Endothelial cell of umbilical vein (primary cell): ENCODE results near the gene PUS1.

Experiments used
- CTCF ChIP-seq, 2 donors: IDR thresholded peaks; 1 replicate in 1 of 2; 2 replicates in 1 of 2; pipeline ENCODE4 v1.5.1; 2011; ENCODE audit warnings: low read length in 2 of 2, mild to moderate bottlenecking in 2 of 2, moderate library complexity in 2 of 2, control low read depth in 1 of 2, inconsistent platforms in 1 of 2, low read depth in 1 of 2; ENCODE audit not compliant: insufficient read depth in 1 of 2; ENCODE audit errors: extremely low read depth in 1 of 2
- EZH2 ChIP-seq: IDR thresholded peaks from 2 replicates; pipeline ENCODE4 v1.6.1; 2012; ENCODE audit warnings: borderline replicate concordance, low read depth, mild to moderate bottlenecking, moderate library complexity, low read length, inconsistent platforms; ENCODE audit not compliant: severe bottlenecking
- MAX ChIP-seq: IDR thresholded peaks from 2 replicates; pipeline ENCODE4 v1.6.1; 2011; ENCODE audit not compliant: insufficient read depth, insufficient read length
- POLR2A ChIP-seq: IDR thresholded peaks from 2 replicates; pipeline ENCODE4 v1.6.1; 2012; ENCODE audit warnings: low read depth, mild to moderate bottlenecking, control low read depth, low read length
- POLR2AphosphoS5 ChIP-seq: IDR thresholded peaks from 2 replicates; pipeline ENCODE4 v1.6.1; 2012; ENCODE audit warnings: low read depth, mild to moderate bottlenecking, control low read depth, low read length, moderate library complexity; ENCODE audit not compliant: insufficient read depth

DNA sequence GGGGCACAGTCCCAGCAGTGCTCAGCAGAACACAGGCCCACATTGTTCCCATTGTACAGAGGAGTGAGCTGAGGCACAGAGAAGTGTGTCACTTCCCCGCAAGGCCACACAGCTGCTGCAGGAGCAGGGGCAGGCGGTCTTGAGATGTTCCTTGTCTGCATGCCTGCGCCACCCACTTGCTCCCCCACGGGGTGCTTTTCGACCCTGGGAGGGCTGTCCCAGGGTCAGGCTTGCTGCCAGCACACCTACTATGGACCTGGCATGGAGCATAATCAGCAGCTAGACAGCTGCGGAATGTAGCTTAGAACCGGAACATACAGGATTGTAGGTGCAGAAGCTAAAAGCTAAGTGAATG lies 12.9 kb downstream of the PUS1 start:
- TF ChIP-seq POLR2A (no peak), EZH2 (no peak), CTCF (IDR thresholded peaks at IDR 0.05; ENCODE audit: extremely low read depth in 1 of 2, insufficient read depth in 1 of 2, low read depth in 1 of 2, low read length in 2 of 2) (no peak), POLR2AphosphoS5 (no peak), MAX (no peak)
